Measurements from ENCODE around the gene DCTN3.
"Not testable (repeated sequence)": the region's sequence is repeated elsewhere in the genome, so short reads cannot be mapped to it uniquely, and the experiment has no call there.

The DCTN3 gene

DNA sequence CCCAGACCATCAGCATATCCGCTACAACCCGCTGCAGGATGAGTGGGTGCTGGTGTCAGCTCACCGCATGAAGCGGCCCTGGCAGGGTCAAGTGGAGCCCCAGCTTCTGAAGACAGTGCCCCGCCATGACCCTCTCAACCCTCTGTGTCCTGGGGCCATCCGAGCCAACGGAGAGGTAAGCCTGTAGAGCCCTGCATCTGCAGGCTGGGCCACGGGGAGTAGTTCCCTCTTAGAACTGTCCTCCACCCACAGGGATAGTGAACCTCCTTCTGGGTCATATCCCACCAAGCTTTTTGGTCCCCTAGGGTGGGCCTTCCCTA, 26.7 kb upstream of the DCTN3 start:
- DNase-seq (ENCODE audit: low read depth in 2 of 2, low spot score in 1 of 2): no peak

DNA sequence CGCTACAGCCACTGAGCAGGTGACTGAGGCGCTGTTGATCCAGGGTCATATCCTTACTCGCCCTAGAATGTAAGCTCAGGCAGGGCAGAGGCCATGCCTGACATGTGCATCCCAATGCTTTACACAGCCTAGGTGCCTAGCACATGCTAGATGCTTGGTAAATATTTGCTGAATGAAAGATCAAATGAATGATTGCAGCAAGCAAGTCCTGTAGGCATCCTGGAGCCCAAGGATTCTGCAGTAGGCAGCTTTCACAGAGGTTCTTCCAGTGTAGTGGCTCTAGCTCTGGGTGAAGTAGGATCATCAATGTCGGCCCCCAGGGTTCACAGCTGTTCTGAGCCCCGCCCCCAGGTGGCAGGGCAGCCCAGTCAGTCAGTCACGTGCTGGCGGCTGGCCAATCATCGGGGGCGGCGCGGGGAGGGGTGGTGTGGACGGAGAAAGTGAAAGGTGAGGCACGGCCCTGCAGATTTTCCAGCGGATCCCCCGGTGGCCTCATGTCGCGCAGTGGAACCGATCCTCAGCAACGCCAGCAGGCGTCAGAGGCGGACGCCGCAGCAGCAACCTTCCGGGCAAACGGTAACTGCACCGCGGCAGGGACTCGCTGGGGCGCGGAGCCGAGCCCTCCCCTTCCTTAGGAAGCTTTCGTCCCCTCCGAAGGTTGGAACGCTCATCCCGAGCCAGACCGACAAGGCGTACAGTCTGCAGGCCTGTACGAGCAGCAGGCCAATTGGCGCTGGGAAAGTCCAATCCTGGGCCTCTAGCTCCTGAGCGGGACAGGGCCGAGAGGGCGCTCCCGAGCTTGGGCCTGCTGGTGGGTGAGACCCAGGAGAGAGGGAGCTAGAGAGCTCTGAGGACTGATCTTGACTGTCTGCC, 26.2 kb upstream of the DCTN3 start, which contains the start of gene GALT:
Gene GALT (plus strand): TSS at position 465 of the 873 bp plus-strand sequence. CDS start 30 bp downstream, at position 495.
- peak; percentile 93 to 96 for DNase-seq (ENCODE audit: low read depth in 2 of 2, low spot score in 1 of 2)

DNA sequence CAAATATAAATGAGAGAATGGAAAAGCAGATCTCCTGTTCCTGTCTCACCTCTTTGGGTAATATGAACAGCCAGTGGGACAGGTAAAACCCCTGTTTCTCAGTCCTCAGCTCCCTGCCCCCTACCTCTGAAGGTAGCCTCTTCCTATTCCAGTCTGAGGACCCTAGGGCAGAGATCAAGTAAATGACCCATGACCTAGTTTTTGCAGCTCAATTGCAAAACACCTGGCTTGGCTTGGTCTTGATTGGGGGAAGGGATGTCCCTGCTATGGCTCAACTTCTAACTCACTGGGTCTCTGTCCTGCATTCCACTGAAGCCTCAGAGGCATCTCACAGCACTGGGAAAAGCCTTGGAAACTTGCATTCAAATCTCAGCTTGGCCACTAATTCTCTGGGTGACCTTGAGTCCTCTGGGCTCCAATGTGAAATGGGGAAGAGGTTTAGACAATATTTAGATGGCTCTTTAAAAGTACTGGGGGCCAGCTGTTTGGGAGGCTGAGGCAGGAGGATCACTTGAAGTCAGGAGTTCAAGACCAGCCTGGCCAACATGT, 24.5 kb upstream of the DCTN3 start:
- DNase-seq (ENCODE audit: low read depth in 2 of 2, low spot score in 1 of 2): no peak

DNA sequence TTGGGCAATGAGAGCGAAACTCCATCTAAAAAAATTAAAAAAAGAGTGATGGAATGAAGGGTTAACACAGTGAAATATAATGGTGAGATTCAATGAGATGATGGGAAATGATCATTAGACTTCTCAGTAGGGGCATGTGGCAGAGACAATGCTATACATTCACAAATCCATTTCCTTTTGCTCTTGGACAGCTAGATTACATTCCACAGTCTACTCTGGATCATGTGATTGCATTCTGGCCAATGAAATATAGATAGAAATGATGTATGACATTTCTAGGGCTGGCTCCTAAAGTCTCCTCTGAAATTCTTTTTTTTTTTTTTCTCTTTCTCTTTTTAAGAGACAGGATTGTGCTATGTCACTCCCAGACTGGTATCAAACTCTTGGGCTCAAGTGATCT, 22.4 kb upstream of the DCTN3 start:
- no peak for DNase-seq (ENCODE audit: low read depth in 2 of 2, low spot score in 1 of 2)

DNA sequence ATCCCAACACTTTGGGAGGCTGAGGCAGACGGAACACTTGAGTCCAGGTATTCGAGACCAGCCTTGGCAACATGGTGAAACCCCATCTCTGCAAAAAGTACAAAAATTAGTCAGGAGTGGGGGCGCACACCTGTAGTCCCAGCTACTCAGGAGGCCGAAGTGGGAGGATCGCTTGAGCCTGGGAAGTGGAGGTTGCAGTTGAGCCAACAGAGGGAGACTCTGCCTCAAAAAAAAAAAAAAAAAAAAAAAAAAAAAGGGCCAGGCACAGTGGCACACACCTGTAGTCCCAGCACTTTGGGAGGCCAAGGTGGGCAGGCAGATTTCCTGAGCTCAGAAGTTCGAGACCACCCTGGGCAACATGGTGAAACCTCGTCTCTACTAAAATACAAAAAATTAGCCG, 19.0 kb upstream of the DCTN3 start:
- DNase-seq (ENCODE audit: low read depth in 2 of 2, low spot score in 1 of 2): not testable (repeated sequence)

- no peak for DNase-seq (ENCODE audit: low read depth in 2 of 2, low spot score in 1 of 2)
Observed at GRCh38 chr9:34638138-34638445, 17.8 kb upstream of the DCTN3 start.

DNA sequence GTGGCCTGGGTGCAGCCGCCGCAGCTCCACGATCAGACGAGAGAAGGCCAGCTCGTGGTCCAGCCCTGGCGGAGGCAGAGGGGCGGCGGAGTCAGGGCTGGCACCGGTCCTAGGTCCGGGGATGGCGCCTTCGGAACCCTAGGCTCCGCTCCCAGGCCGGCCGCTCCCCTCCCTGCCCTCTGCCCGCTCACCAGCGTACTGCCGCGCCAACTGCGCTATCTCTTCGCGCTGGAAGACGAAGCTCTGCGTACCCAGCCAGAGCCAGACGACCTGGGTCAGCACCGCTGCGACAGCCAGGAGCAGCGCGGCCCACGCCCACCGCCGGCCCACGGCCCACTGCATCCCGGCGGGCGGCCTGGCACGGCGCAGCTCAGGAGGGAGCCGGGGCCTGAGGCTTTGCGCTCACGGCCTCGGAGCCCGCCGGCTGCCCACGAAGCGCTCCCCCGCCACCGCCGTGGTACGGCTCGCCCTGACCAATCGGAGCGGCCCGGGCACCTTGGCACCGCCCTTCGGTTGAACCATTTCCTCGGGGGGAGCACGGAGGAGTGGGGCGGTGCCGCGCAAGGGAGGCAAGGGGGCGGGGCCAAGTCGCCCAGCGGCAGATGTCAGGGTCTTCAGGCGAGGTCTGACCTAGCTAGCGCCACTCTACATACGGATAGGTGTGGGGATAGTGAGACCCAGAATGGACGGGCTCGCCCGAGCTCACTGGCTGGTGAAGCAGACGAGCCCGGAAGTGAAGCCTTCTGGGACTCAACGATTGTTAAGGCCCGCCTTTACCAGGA, 17.3 kb upstream of the DCTN3 start, which contains the start of gene SIGMAR1:
Gene SIGMAR1 (minus strand): TSS at position 432 of the 782 bp plus-strand sequence. CDS start 90 bp downstream, at position 342.
- DNase-seq (ENCODE audit: low read depth in 2 of 2, low spot score in 1 of 2): peak; percentile 87 to 88

DNA sequence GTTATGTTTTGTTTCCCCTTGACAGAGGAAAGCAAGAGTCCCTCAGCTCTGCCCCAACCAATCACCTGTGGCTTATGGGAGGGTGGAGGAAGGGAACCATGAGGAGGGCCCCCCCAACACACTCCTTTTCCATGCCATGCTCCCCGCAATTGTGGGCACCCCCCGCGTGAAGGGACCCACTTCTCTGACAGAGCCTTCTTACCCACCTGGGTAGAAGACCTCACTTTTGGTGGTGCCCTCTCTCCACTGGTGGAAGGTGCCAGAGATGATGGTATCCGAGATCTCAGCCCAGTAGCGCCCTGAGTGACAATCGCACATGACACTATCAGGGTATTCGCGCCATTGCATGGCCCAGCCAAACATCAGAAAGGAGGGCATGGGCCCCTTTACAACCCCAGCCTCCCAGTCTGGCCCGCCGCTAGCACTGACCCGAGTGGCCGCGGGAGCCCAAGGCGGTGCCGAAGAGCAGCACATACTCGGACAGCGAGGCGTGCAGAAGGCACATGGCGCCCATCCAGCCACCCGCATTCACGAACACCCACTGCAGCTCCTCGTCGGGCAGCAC, 16.6 kb upstream of the DCTN3 start:
- DNase-seq (ENCODE audit: low read depth in 2 of 2, low spot score in 1 of 2): no peak

- DNase-seq (ENCODE audit: low read depth in 2 of 2, low spot score in 1 of 2): no peak
Observed at GRCh38 chr9:34635556-34635955, 15.3 kb upstream of the DCTN3 start.

DNA sequence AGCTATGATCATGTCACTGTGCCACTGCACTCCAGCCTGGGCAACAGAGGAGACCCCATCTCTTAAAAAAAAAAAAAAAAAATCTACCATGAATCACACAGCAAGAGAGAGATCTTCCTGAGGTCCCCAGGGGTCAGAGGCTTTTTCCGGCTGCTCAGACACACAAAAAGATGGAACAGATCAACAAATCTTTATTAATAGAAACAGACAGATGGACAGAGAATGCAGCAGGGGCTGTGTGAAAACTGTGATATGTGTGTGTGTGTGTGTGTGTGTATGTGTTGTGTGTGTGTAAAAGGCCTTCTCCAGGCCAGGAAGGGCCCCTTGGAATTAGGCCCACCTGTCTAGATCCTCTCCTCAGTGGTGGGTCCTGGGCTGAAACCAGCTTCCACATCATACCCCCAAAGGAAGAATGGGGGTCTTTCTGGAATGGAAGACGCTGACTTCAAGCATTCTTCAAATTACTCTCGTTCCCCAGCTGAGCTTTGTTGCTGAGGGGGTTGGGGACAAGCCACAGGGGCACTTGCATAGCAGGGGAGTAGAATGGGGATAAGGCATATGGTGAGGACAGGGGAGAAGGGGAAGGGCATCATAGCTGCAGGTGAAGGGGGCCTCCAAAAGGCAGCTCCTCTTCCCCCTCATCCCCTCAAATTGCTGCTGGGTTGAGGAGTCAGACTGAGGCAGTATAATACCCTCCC, 14.4 kb upstream of the DCTN3 start:
- no peak for DNase-seq (ENCODE audit: low read depth in 2 of 2, low spot score in 1 of 2)

DNA sequence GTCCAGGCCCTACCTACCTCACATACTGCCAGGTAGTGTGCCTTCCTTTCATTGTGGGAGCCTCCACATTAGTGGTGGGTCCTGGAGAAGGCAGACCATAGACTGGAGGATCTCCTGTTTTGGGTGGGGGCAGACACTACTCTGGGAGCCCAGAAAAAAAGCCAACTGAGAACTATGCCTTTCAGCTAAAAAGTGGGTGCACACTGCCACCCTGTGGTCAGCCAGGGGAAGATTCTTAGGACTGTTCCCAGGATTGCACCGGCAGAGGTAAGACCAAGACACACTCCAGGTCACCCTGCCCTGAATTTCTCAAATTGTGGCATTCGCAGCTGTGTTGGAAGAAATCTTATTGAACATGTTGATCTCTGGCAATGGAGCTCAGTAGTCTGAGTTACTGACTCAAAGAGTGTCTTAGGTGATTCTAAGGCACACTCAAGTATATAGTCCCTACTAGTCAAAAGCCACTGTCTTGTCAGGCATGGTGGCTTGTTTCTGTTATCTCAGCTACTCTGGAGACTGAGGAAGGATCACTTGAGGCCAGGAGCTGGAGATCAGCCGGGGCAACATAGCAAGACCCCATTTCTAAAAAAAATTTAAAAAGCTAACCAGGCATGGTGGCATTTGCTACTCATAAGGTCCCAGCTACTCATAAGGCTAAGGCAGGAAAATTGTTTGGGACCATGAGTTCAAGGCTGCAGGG, 13.7 kb upstream of the DCTN3 start:
- peak; percentile 37 to 51 for DNase-seq (ENCODE audit: low read depth in 2 of 2, low spot score in 1 of 2)

- no peak for DNase-seq (ENCODE audit: low read depth in 2 of 2, low spot score in 1 of 2)
Observed at GRCh38 chr9:34633166-34633565, 12.9 kb upstream of the DCTN3 start.

DNA sequence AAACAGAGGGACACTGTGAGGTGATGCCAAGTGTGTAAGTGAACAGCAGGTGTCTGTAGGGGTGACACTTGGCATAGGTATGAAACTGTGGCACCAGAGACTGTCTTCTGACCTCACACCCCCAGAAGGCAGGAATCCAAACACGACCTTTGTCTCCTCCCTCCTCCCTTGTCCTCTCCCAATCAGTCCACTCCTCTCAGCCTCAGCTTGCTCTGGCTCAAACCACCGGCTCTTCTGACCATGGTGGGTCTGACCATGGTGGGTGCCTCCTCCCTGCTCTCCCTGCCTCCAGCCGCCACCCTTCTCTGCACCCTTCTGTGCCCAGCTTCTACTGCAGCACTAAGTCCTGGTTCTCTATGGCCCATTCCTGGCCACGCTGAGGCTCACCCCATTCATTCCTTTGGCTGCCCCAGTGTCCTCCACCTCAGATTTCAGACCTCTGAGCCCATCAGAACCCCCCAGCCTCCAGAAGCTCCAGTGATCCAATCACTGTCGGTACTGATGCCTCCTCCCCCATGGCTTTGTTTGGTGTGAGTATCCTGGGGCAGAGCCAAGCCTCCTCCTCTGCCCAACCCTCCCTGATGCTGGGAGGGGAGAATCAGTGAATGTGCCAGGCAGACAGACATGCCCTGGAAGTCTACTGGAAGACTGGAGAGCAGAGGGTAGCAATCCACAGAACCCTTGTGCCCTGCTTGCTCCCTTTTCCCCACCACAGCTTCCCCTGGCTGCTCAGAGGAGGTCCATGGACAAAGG, 10.3 kb upstream of the DCTN3 start:
- no peak for DNase-seq (ENCODE audit: low read depth in 2 of 2, low spot score in 1 of 2)

DNA sequence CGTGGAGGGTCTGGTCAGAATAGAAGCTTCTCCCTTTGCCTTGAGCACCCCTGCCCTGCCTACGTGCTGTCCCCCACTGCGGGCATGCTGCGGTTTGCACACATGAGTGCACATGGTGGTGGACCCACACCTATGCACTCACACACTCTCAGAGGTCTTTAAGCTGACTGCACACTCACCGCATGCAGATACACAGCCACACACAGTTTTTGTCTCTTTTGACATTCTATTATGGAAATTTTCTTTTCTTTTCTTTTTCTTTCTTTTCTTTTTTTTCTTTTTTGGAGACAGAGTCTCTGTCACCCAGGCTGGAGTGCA, 9.2 kb upstream of the DCTN3 start:
- no peak for DNase-seq (ENCODE audit: low read depth in 2 of 2, low spot score in 1 of 2)

- DNase-seq (ENCODE audit: low read depth in 2 of 2, low spot score in 1 of 2): peak in 1 of 2 donors; percentile 12
Observed at GRCh38 chr9:34628656-34629490, 8.6 kb upstream of the DCTN3 start, which contains the start of gene ARID3C. TSS of gene ARID3C (minus strand) at chr9:34629066. CDS start at chr9:34628014, 1,052 bp downstream.

DNA sequence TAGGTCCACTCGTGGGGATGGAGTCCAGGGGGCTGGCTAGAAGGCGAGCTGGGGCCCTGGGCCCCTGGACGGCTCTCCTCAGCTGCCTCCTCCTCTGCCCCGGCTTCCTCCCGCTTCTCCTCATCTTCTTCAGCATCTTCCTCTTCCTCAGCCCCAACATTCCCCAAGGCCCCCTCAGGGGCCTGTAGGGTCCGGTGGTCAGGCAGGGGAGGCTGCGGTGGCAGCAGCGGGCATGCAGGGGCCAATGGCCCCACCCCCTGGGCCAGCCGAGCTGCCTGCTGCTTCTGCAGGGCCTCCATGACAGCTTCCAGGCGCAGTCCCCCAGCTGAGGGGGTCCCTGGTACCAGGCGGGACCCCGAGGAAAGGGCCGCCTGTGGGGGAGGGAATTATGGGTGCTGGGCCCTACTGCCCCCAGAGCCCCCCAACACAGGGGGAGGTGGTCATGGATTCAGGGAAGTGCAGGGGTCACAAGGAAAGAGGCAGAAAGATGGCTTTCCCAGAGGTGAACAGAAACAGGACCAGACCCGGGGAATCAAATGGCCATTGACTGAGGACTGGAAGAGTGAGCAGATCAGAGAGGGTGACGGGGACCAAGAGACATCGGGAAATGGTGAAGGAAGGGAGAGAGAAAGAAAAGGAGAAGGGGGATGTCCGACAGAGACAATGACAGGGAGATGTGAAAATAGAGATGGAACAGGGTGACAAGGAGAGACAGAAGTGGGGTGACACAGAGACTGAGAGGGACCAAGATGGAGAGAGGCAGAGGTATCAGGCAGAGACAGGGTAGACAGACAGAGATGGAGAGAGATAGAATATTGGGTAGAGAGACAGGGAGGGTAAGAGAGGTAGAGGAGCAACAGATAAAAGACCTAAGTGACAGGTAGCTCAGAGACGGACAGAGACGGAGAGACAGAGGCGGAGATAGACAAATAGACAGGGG, 7.7 kb upstream of the DCTN3 start:
- no peak for DNase-seq (ENCODE audit: low read depth in 2 of 2, low spot score in 1 of 2)

- no peak for DNase-seq (ENCODE audit: low read depth in 2 of 2, low spot score in 1 of 2)
Observed at GRCh38 chr9:34625186-34625486, 4.8 kb upstream of the DCTN3 start.
